ENCODE data around the gene SAMD10. TPM values are rescaled to one million over a fixed set of nuclear protein-coding genes. Genes with fewer than 3 reads are reported as not detected.

Gene SAMD10
- polyA plus RNA-seq, 1 of the 3 experiments (the other 2 are of a cell fraction): 11.6 TPM

DNA sequence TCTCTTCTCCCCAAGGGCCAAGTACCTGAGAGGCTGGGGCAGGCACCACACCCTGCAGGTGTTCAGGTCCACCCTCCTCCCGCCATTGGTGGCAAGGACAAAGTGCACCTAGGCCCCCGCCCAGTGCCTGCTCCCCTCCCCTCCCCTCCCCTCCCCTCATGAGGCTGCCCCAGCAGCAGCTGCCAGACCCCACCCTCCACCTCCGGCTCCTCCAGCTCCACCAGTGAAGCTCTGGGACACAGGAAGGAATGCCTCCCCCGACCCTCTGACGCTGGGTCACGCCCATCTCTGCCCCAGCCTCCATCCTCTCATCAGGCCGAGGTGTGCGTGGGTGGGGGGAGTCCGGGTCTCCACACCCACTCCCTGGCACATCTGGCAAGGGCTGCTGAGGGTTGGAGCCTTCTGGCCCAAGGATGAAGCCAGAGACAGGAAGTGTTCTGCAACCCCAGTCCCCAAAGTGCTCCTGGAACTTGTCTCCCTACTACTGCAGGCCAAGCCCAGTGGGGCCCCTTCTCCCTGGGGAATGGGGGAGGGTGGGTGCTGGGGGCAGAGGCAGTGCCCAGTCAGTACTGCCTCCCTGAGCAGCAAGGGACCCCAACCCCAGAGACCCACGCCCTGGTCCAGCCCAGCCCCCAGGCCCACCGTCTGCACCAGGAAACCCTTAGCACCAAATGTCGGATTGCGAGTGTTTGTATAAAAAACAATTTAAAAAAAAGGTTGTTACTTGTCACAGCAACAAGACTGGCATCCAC, 21.6 kb downstream of the SAMD10 start:
- H3F3A ChIP-seq (replicated peaks; ENCODE audit: insufficient read depth): peaks cover 8% of the 10 kb centered on the region
- peaks cover 0 to 37% of the 10 kb centered on the region in 2 experiments for H3K36me3 ChIP-seq (replicated peaks in 1 of 2; ENCODE audit: control insufficient read depth in 1 of 2, insufficient read depth in 2 of 2, low read length in 1 of 2)
- DNase-seq: no peak
- ChIA-PET CTCF (interaction anchor here (1.0 to 4.8 kb wide), 4 partner anchors 17 to 174 kb away, joined by 5 to 32 read pairs (median 6); partner anchors contain the start of gene PRPF6), POLR2A (interaction anchor here (1.4 to 1.5 kb wide), 2 partner anchors 21 to 23 kb away, joined by 3 to 4 read pairs; partner anchors contain the start of genes PRPF6 and SAMD10)
- peak overlapping the region; percentile 72 to 79; a peak in 3 of 4 replicates for H3K27ac ChIP-seq (ENCODE audit: low read depth in 2 of 2, low read length in 1 of 2)
- TF ChIP-seq EZH2phosphoT487 (IDR thresholded peaks at IDR 0.05; ENCODE audit: borderline replicate concordance, low read depth) (no peak), TAF1 (IDR thresholded peaks at IDR 0.05; ENCODE audit: borderline replicate concordance, low read depth, low read length) (no peak), SIN3A (IDR thresholded peaks at IDR 0.05; ENCODE audit: borderline replicate concordance, low read depth, low read length) (no peak), TEAD4 (IDR thresholded peaks at IDR 0.05; ENCODE audit: borderline replicate concordance, insufficient read depth) (no peak), IRF3 (IDR thresholded peaks at IDR 0.05; ENCODE audit: low read depth, low read length) (no peak)
- TF ChIP-seq, protein P1, sequence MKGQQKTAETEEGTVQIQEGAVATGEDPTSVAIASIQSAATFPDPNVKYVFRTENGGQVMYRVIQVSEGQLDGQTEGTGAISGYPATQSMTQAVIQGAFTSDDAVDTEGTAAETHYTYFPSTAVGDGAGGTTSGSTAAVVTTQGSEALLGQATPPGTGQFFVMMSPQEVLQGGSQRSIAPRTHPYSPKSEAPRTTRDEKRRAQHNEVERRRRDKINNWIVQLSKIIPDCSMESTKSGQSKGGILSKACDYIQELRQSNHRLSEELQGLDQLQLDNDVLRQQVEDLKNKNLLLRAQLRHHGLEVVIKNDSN (IDR thresholded peaks at IDR 0.05; ENCODE audit: borderline replicate concordance, low read depth): no peak
- H4K20me1 ChIP-seq (ENCODE audit: insufficient read depth): peaks cover 20% of the 10 kb centered on the region
- H3K9me2 ChIP-seq: no peaks in the 10 kb centered on the region
- no peak overlapping the region for H2AFZ ChIP-seq (ENCODE audit: low read depth)
- H3K27me3 ChIP-seq (ENCODE audit: insufficient read depth): no peaks in the 10 kb centered on the region
- H3K9me3 ChIP-seq: no peaks in the 10 kb centered on the region
- H3K4me2 ChIP-seq: peak overlapping the region; percentile 97
- H3K79me2 ChIP-seq (ENCODE audit: insufficient read depth): peaks cover 33% of the 10 kb centered on the region
- H3K4me3 ChIP-seq (ENCODE audit: low read depth in 2 of 2, low read length in 1 of 2): no peak overlapping the region
- peaks cover 6 to 21% of the 10 kb centered on the region in 2 experiments; a peak in 1 of 4 replicates for H3K4me1 ChIP-seq (ENCODE audit: control insufficient read depth in 1 of 2, insufficient read depth in 2 of 2, low read depth in 1 of 2, low read length in 1 of 2)
- 70% methylated on average over 12 of the region's 13 CpGs for WGBS (ENCODE audit: low lambda C conversion rate)
- no peak overlapping the region; the same call in 1 of the 2 replicates for H3K9ac ChIP-seq

DNA sequence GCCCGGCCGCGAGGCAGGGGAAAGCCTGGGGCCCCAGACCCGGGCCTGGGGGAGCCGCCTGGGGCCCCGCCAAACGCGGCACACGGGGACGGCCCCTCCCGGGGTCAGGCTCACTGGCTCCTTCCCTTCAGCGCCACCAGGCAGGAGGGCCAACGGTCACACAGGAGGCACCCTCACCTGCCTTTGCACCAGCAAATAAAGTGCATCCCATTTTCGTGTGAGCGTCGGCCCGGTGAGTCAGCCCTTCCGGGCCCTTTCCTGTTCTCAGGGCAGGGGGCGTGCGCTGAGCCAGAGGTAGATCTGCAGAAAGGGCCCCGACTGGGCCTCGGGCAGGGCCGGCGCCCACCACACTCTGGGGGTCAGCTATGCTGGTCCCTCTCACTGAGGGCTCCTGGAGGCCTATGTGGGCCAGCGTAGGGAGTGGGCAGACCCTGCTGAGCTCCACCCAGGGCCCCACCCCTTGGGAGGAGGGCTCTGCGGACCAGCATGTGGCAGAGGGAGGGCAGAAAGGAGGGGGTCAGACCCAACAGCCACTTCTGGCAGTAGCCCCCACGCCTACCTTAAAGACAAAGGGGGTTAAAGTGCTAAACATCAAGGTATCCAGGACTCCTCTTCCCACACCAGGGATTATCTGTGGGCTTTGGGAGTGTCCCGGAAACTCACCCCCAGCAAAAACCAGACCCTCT, 22.3 kb downstream of the SAMD10 start:
- Histone ChIP-seq H3K27me3 (ENCODE audit: insufficient read depth) (no peaks in the 10 kb centered on the region), H3K4me2 (peak overlapping the region; percentile 97), H3K79me2 (ENCODE audit: insufficient read depth) (peaks cover 41% of the 10 kb centered on the region), H3K9me3 (no peaks in the 10 kb centered on the region), H3K4me3 (ENCODE audit: low read depth in 2 of 2, low read length in 1 of 2) (peak overlapping the region; percentile 67 to 70), H3K4me1 (ENCODE audit: control insufficient read depth in 1 of 2, insufficient read depth in 2 of 2, low read depth in 1 of 2, low read length in 1 of 2) (peaks cover 6 to 22% of the 10 kb centered on the region in 2 experiments; a peak in 1 of 4 replicates), H4K20me1 (ENCODE audit: insufficient read depth) (peaks cover 27% of the 10 kb centered on the region), H2AFZ (ENCODE audit: low read depth) (peak overlapping the region; percentile 56; the same call in 1 of the 2 replicates), H3K36me3 (replicated peaks in 1 of 2; ENCODE audit: control insufficient read depth in 1 of 2, insufficient read depth in 2 of 2, low read length in 1 of 2) (peaks cover 0 to 30% of the 10 kb centered on the region in 2 experiments), H3K9me2 (no peaks in the 10 kb centered on the region), H3K27ac (ENCODE audit: low read depth in 2 of 2, low read length in 1 of 2) (peak overlapping the region; percentile 72 to 79), H3K9ac (peak overlapping the region; percentile 62), H3F3A (replicated peaks; ENCODE audit: insufficient read depth) (peaks cover 8% of the 10 kb centered on the region)
- ChIA-PET CTCF (interaction anchor here (1.1 to 4.8 kb wide), 4 partner anchors 17 to 173 kb away, joined by 3 to 32 read pairs (median 5); no protein-coding TSS in a partner anchor), POLR2A (interaction anchor here (1.4 to 1.5 kb wide), 2 partner anchors 22 to 24 kb away, joined by 3 to 4 read pairs; partner anchors contain the start of genes PRPF6 and SAMD10)
- peak; percentile 94 for DNase-seq
- TF ChIP-seq TAF1 (IDR thresholded peaks at IDR 0.05; ENCODE audit: borderline replicate concordance, low read depth, low read length) (peak; percentile 9; the same call in 1 of the 2 replicates), JUND (IDR thresholded peaks at IDR 0.05) (no peak; the same call in 1 of the 2 replicates), MAX (IDR thresholded peaks at IDR 0.05; ENCODE audit: low read depth) (peak; percentile 39; the same call in 1 of the 2 replicates), ELF1 (IDR thresholded peaks at IDR 0.05) (no peak), POLR2AphosphoS5 (IDR thresholded peaks at IDR 0.05; ENCODE audit: low read depth, low read length) (peak; percentile 87), NRF1 (IDR thresholded peaks at IDR 0.05; ENCODE audit: low read depth, low read length) (no peak), MXI1 (IDR thresholded peaks at IDR 0.05; ENCODE audit: low read depth, low read length) (peak; percentile 75; the same call in 1 of the 2 replicates), RXRA (IDR thresholded peaks at IDR 0.05; ENCODE audit: borderline replicate concordance, low read depth) (no peak), EZH2phosphoT487 (IDR thresholded peaks at IDR 0.05; ENCODE audit: borderline replicate concordance, low read depth) (no peak), CHD2 (IDR thresholded peaks at IDR 0.05; ENCODE audit: low read length, partially characterized antibody) (peak; percentile 63), YY1 (IDR thresholded peaks at IDR 0.05; ENCODE audit: low read depth) (no peak), EP300 (IDR thresholded peaks at IDR 0.05; ENCODE audit: borderline replicate concordance in 1 of 2, low read depth in 1 of 2, low read length in 1 of 2) (no peak)
- TF ChIP-seq, protein P1 (IDR thresholded peaks at IDR 0.05; ENCODE audit: borderline replicate concordance, low read depth): no peak
- TF ChIP-seq, protein P2, sequence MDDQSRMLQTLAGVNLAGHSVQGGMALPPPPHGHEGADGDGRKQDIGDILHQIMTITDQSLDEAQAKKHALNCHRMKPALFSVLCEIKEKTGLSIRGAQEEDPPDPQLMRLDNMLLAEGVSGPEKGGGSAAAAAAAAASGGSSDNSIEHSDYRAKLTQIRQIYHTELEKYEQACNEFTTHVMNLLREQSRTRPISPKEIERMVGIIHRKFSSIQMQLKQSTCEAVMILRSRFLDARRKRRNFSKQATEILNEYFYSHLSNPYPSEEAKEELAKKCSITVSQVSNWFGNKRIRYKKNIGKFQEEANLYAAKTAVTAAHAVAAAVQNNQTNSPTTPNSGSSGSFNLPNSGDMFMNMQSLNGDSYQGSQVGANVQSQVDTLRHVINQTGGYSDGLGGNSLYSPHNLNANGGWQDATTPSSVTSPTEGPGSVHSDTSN (IDR thresholded peaks at IDR 0.05): peak; percentile 26
- WGBS (ENCODE audit: low lambda C conversion rate): 0% methylated on average over 15 of the region's 28 CpGs
